Muscle layer of duodenum (tissue), 2 donors: ENCODE measurements around the gene CPSF3.

Experiments used
- H3K27ac ChIP-seq: one replicate; pipeline ENCODE4 v1.7.0; 2013; ENCODE audit warnings: mild to moderate bottlenecking, low read length
- H3K27me3 ChIP-seq: one replicate; pipeline ENCODE4 v1.7.0; 2013; ENCODE audit warnings: low read depth, mild to moderate bottlenecking, control low read depth, low read length
- H3K36me3 ChIP-seq, 2 donors: one replicate each; pipeline ENCODE4 v1.7.0; 2013; ENCODE audit warnings: low read length in 2 of 2, control low read depth in 1 of 2, mild to moderate bottlenecking in 1 of 2; ENCODE audit not compliant: insufficient read depth in 2 of 2, control insufficient read depth in 1 of 2
- H3K4me1 ChIP-seq, 2 donors: one replicate each; pipeline ENCODE4 v1.7.0; 2013; ENCODE audit warnings: low read length in 2 of 2, mild to moderate bottlenecking in 2 of 2, control low read depth in 1 of 2, moderate library complexity in 1 of 2; ENCODE audit not compliant: insufficient read depth in 2 of 2, control insufficient read depth in 1 of 2
- H3K4me3 ChIP-seq, 2 donors: one replicate each; pipeline ENCODE4 v1.7.0; 2013; ENCODE audit warnings: low read length in 2 of 2, low read depth in 1 of 2, mild to moderate bottlenecking in 1 of 2
- H3K9me3 ChIP-seq, 2 donors: one replicate each; pipeline ENCODE4 v1.7.0; 2013; ENCODE audit warnings: low read length in 2 of 2, control low read depth in 1 of 2, mild to moderate bottlenecking in 1 of 2; ENCODE audit not compliant: control insufficient read depth in 1 of 2
- donor health status: healthy.

Gene CPSF3

DNA sequence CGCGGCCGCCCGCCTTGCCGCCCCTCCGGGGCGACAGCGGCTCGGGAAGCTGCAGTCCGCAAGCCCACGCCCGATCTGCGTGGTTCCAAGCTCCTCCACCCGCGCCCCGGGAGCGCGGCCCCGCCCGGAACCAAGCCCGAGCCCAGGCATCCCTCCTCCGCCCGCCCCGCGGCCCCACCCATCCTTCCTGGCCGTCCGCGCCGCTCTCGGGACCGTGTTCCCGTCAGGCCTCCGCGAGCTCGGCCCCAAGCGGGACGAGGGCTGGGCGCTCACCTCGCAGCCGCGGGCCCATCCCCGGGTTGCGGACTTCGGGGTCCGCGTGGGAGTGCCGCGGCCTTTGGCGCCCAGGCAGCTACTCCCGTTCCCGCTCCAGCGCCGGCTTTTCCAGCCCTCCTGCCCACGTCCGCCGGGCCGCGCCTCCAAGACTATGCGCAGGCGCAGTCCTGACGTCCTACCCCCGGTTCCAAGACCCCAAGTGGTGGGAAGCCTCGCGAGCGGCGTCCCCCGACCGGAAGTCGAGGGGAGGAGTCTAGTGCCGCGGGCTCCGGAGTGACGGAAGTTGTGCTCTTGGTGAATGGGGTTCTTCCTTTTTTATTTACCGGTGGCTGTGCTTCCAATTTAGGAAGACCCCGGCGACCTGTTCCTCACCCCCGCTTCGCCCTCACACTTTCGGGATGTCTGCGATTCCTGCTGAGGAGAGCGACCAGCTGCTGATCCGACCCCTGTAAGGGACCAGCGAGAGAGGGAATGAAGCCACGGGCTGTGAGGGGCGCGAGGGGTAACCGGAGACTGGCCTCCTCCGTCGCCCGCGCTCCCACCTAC lies at the start of gene CPSF3, which contains the start of gene ITGB1BP1:
Gene CPSF3 (plus strand): TSS at position 555 of the 822 bp plus-strand sequence. CDS start 120 bp downstream, at position 675.
Gene ITGB1BP1 (minus strand): TSS at position 429 of the 822 bp plus-strand sequence. CDS start 4,831 bp downstream, outside the sequence.
- Histone ChIP-seq H3K36me3 (no peaks in the 10 kb centered on the region), H3K27me3 (no peaks in the 10 kb centered on the region), H3K9me3 (no peaks in the 10 kb centered on the region), H3K4me1 (peaks cover 11 to 34% of the 10 kb centered on the region in 2 donors), H3K27ac (peak within 1 kb of the TSS; percentile 86), H3K4me3 (peak within 1 kb of the TSS; percentile 82 to 88)

DNA sequence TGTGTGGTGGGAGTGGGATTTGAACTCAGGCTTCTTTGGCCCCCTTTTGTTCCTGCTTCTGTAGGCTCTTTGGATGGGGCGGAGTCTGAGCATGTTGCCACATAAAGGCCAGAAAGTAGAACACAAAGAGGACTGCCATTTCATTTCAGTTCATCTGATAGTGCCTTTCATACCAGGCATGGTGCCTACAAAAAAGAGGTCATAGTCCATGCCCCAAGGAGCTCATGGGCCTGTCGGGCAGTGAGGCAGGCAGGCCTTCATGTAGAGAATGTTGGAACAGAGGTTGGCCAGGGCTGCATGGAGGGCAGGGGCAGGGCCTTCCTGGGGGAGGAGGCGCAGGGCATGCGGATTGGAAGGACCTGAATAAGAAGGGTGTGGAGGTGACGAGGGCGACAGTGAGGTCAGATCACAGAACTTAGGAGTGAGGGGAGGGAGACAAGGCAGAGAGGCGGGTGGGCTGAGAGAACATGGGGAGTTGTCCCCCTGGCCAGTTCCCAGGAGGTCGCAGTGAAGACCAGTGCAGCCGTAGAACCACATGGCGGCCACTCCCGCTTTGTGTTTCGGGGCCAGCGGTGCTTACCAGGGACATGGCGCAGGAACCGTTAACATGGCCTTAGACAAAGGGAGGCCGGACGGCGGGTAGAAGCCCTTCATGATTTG lies 49.3 kb upstream of the CPSF3 start:
- H3K4me3 ChIP-seq: no peak overlapping the region
- peaks cover 0 to 8% of the 10 kb centered on the region in 2 donors for H3K4me1 ChIP-seq
- H3K36me3 ChIP-seq: peaks cover 22 to 38% of the 10 kb centered on the region in 2 donors
- no peak overlapping the region for H3K27ac ChIP-seq
- no peaks in the 10 kb centered on the region for H3K27me3 ChIP-seq
- no peaks in the 10 kb centered on the region for H3K9me3 ChIP-seq

DNA sequence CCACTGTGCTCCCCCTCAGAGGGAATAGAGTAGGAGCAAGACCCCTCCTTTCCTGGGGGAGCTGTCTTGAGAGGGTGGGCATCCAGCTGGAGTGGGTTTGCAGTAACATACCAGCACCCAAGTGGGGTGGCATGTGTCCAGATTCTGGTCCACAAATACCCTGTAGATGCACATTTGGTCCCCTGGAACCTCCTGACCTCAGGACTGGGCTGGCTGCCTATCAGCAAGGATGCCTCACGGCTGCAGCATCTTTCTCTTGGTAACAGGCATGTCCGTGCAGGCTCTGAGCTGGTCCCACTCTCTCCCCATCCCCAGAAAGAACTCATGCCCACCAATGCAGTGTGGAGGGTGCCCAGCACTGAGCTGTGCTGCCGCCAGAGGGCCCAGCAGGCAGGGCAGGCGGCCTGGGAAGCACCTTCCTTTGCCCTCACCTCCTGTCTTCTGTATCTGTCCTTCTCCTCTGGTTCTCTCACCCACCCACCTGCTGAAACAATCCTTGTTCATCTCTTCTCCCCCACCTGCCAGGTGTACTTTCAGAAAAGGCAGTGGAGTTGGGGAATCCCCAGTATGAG lies 47.5 kb upstream of the CPSF3 start:
- Histone ChIP-seq H3K4me3 (no peak overlapping the region), H3K4me1 (peaks cover 0 to 8% of the 10 kb centered on the region in 2 donors), H3K27ac (no peak overlapping the region), H3K9me3 (no peaks in the 10 kb centered on the region), H3K36me3 (peaks cover 23 to 26% of the 10 kb centered on the region in 2 donors), H3K27me3 (no peaks in the 10 kb centered on the region)

DNA sequence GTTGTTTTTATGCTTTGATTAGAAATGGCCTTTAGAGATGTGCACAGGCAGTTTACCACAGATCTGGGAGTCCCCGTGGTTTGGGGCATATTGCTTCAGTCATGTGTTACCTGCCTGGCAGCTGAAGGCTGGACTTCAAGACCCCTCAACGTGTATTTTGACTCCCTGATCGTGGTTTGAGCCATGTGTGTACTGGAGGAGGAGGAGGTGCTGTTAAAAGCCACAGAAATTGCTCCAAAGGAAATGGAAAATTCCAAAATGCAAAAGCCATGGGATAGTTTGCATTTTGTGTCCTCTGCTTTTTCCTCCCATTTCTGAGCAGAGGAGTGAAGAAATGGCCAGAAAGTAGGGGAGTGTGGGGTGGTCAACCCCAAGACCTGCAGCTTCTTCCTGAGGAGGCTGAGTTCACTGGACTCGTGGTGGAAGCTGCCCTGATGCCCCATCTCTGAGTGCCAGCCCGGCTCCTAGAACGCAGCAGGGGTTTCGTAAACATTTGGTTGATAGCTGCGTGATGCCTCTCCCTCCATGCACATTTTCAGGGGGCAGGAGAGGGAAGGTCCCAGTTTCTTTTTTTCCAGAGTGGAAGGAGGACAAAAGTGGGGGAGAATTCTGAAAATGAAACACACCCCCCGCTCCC lies 45.9 kb upstream of the CPSF3 start:
- H3K36me3 ChIP-seq: peaks cover 24 to 26% of the 10 kb centered on the region in 2 donors
- H3K27me3 ChIP-seq: no peaks in the 10 kb centered on the region
- no peak overlapping the region for H3K27ac ChIP-seq
- H3K4me3 ChIP-seq: no peak overlapping the region
- H3K9me3 ChIP-seq: no peaks in the 10 kb centered on the region
- H3K4me1 ChIP-seq: peaks cover 0 to 8% of the 10 kb centered on the region in 2 donors

DNA sequence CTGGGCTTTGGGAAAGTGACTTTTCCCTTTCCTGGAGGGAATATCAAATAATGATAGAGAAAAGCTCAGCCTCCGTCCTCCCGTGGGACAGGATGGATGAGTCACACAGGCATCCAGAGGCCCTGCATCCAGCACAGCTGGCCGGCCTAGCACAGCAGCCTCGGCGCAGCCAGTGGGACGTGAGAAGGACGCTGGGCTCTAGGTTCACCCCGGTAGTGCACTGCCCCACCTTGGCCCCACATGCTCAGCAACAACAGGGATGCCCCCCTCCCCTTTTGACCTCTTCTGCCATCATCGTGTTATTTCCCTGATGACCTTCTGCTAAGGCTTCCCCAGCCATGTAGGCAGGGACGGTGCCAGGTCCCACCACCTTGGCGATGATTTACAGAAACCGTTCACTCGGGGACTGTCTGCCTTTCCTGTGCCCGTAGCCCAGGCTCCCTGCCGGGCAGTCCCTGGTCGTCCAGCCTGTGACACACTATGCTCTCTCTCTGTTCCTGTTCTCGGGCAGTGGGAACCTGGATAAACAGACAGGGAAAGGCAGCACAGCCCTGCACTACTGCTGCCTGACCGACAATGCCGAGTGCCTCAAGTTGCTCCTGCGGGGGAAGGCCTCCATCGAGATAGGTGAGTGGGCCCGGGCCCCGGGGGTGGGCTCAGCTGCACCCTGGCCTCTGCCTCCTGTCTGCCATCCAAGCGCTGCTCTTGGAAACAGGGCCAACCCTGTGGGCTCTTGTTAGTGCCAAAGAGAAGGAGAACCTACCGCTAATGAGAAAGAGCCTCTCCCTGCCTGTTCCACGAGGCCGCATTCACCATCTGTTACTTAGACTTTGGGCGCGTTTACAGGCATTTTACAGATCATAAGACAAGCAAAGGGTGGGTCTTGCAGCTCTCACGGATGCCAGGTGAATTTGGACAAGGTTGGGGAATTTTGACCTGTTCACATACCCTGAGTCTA lies 44.7 kb upstream of the CPSF3 start:
- Histone ChIP-seq H3K36me3 (peaks cover 20 to 26% of the 10 kb centered on the region in 2 donors), H3K9me3 (no peaks in the 10 kb centered on the region), H3K4me3 (no peak overlapping the region), H3K4me1 (peaks cover 0 to 8% of the 10 kb centered on the region in 2 donors), H3K27me3 (no peaks in the 10 kb centered on the region), H3K27ac (no peak overlapping the region)

DNA sequence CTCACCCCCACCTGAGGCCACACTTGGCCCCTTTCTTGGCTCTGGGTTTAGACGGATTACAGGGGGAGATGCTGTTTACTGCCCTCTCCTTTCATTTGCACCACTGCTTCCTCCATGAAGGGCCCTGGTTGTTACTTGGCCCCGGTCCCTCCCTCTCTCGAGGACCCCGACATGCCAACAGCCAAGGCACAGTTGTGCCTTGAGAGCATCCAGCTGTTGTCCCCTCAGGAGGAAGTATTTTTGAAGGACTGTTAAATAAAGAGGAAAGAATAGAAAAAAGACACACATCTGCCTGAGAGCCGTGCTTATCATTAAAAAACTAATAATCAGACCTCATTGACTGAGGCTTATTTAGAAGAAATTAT lies 44.1 kb upstream of the CPSF3 start:
- H3K27me3 ChIP-seq: no peaks in the 10 kb centered on the region
- no peak overlapping the region for H3K27ac ChIP-seq
- H3K4me1 ChIP-seq: peaks cover 0 to 8% of the 10 kb centered on the region in 2 donors
- no peaks in the 10 kb centered on the region for H3K9me3 ChIP-seq
- H3K4me3 ChIP-seq: no peak overlapping the region
- H3K36me3 ChIP-seq: peaks cover 17 to 27% of the 10 kb centered on the region in 2 donors

DNA sequence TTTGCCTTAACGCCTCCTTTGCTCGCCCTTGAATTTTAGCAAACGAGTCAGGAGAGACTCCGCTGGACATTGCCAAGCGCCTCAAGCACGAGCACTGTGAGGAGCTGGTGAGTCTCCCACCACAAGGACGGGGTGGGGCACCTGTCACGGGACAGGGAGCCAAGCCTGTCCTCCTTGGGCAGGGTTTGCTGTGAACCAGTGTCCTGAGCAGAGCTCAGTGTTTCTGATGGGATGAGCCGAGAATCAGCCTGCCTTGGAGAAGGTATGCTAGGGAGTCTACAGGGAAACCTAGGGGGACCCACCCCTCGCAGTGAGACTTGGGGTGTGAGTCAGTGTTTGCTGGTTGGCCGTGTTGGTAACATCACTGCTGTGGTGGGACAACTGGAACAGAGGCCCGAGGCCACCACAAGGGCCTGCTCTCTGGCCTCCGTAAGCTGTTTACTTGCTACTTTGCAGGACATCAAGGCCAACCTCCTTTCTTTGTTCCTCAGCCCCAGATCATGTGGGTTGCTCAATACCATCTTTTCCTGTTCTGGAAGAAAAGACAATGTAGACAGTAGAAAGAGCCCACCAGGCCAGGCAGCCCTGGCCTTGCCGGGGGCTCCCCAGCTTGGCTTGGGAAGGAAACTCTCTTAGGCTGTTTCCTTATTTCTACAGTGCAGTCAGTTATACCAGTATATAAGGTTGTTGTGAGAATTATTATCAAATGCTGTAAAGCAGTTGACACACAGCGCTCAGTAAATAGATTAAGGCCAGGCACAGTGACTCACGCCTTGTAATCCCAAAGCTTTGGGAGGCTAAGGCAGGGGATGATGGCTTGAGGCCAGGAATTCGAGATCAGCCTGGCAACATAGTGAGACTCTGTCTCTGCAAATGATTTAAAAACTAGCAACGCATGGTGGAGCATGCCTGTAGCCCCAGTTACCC lies 42.5 kb upstream of the CPSF3 start:
- no peak overlapping the region for H3K4me3 ChIP-seq
- H3K9me3 ChIP-seq: no peaks in the 10 kb centered on the region
- peaks cover 0 to 8% of the 10 kb centered on the region in 2 donors for H3K4me1 ChIP-seq
- H3K27ac ChIP-seq: peak overlapping the region; percentile 56
- H3K36me3 ChIP-seq: peaks cover 10 to 37% of the 10 kb centered on the region in 2 donors
- H3K27me3 ChIP-seq: no peaks in the 10 kb centered on the region

DNA sequence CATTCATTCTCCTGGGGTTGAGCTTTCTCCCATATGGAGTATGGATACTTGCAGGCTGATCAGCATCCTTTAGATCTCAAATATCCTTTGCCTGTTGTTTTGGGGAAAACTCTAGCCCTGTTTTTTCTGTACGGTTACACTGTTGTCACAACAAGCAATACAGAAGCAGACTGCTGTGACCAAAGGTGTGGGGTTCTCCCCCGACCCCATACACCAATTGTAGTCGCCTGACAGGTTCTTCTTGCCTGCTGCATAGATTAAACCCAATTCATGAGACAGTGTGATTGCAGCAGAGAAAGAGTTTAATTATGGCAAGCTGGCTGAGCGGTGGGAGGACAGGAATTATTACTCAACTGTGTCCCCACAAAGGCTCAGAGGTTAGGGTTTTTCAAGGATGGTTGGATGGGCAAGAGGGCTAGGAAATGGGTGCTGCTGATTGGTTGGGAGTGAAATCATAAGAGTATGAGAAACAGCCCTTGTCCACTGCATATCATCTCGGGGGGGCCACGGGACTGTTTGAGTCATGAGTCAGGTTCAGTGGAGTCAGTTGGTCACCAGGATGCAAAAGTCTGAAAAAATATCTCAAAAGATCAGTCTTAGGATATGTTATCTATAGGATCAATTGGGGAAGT lies 40.7 kb upstream of the CPSF3 start:
- no peak overlapping the region for H3K4me3 ChIP-seq
- H3K4me1 ChIP-seq: peaks cover 0 to 5% of the 10 kb centered on the region in 2 donors
- peaks cover 10 to 30% of the 10 kb centered on the region in 2 donors for H3K36me3 ChIP-seq
- H3K27me3 ChIP-seq: no peaks in the 10 kb centered on the region
- H3K9me3 ChIP-seq: no peaks in the 10 kb centered on the region
- H3K27ac ChIP-seq: no peak overlapping the region

DNA sequence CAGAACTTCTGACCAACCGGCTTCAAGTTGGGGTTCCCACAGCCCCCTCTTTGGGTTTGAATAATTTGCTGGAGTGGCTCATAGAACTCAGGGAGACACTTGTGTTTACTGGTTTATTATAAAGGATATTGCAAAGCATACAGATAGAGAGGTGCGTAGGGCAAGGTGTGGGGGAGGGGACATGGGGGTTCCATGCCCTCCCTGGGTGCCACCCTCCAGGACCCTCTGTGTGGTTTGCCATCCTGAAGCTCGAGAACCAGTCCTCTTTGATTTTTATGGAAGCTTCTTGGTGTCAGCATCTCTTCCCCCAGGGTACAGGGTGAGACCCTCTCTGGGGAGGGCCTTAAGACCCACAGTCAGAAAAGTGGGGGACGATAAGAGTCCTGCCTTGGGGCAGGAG lies 38.9 kb upstream of the CPSF3 start:
- no peaks in the 10 kb centered on the region for H3K9me3 ChIP-seq
- peaks cover 16 to 44% of the 10 kb centered on the region in 2 donors for H3K36me3 ChIP-seq
- H3K4me3 ChIP-seq: no peak overlapping the region
- H3K27me3 ChIP-seq: no peaks in the 10 kb centered on the region
- H3K27ac ChIP-seq: no peak overlapping the region
- no peaks in the 10 kb centered on the region for H3K4me1 ChIP-seq
